Nucleus accumbens (tissue), 56 donors: ENCODE measurements around the gene SYNRG.

Source experiments
- DNase-seq, 56 donors: peaks; one replicate each; lab custom pipeline; 2025; lab: John Stamatoyannopoulos, UW

SYNRG gene

GRCh38 chr17:37506678-37507077 is 102.5 kb downstream of the SYNRG start:
- peak in 9 of 56 donors; percentile 5 to 42 (median 18) for DNase-seq

DNA sequence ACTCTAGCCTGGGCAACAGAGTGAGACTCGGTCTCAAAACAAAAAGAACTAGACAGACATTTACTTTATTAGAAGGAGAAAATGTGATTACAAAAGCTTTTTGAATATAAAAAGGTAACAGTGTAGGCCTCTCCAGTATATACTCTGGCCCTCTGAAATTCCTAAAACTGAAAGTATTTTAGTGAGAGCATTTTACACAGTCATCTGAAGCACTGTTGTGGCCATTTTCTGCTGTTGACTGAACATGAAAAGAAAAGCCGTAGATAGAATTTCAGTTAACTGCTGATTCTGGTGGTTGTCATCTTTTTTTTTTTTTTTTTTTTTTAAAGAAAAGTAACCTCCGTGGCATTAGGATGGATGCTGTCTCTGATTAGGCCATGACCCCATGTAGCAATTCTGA is 103.9 kb downstream of the SYNRG start:
- DNase-seq = no peak

DNA sequence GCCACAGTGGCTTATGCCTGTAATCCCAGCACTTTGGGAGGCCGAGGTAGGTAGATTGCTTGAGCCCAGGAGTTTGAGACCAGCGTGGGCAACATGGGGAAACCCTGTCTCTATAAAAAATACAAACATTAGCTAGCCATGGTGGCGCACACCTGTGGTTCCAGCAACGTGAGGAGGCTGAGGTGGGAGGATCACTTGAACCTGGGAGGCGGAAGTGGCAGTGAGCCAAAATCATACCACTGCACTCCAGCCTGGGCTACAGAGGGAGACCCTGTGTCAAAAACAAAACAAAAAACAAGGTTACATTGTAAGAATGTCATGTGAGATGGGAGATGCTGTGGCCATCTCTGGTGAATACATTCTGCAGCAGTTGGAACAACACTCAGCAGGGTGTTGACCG is 106.1 kb downstream of the SYNRG start:
- DNase-seq = no peak

- no peak for DNase-seq
These were observed 106.9 kb downstream of the SYNRG start for GRCh38 chr17:37502009-37502936.

DNA sequence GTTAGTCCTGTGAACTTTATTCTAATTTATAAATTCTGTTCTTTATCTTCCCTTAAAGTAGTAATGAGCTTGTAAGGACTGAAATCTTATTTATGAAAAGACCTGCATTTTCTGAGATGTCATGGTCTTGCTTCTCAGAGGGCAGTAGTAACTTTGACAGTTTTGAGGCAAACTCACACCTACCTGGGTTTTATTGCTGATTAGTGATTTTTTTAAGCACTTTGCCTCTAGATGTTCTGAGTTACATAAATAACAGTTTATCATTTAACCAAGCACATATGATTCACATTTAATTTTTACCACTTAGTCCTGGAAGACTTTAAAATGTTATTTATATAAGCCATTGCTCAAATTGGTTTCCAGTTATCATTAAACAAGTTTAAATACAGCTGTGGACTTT is 108.8 kb downstream of the SYNRG start:
- no peak for DNase-seq

DNA sequence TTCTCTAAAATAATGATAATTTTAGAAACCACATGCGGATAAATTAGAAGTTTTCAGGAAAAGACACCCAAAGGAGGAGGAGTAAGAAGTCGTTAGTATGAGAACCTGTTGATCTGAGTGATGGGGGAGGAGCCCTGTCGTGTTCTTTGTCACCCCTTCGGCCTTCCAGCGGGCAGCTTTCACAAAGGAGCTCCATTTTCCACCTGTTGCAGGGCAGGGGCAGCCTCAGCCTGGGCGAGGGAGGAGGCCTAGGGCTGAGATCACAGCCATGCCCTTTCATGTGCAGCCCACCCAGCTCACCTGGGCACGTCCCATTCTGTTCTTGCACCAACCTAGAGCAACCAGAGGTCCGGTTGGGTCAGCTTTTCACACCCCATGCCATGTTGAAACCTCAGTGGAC is 114.2 kb downstream of the SYNRG start:
- DNase-seq = no peak

DNA sequence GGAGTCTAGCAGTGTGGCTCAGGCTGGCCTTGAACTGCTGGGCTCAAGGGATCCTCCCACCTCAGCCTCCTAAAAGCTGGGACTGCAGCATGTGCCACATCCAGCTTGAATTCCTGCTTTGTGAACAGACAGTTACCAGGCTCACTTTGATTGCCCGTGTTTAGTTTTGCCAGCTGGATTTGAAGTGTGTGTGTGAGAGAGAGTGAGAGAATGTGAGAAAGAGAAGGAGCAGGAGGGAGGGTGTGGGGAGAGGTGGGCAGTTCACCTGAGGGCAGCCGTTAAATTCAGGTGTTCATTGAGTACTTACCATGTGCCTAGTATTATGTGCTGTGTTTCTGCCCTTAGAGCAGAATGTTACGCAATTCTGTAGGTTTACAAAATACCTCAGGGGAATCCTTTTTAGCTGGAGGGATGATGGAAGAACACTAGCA is 114.8 kb downstream of the SYNRG start:
- no peak for DNase-seq

- no peak for DNase-seq
These were observed 115.8 kb downstream of the SYNRG start for GRCh38 chr17:37493249-37494027.

DNA sequence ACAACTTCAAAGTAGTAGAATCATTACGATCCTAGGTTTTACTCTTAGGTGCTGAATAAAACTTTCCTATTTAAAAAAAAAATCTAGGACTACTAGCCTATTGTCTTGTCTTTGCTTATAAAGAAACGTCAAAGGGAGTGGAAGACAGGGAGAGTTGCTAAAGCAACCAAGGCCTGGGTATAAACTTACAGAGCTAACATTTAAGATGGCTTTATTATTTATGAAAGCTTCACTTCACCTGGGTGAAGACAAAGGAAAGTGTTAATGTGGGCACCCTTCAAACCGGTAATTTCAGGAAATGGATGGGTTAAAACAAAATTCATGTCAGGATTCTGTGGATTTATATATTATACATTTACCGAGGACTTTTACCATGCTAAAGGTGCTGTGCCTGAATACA is 117.1 kb downstream of the SYNRG start:
- no peak for DNase-seq

DNA sequence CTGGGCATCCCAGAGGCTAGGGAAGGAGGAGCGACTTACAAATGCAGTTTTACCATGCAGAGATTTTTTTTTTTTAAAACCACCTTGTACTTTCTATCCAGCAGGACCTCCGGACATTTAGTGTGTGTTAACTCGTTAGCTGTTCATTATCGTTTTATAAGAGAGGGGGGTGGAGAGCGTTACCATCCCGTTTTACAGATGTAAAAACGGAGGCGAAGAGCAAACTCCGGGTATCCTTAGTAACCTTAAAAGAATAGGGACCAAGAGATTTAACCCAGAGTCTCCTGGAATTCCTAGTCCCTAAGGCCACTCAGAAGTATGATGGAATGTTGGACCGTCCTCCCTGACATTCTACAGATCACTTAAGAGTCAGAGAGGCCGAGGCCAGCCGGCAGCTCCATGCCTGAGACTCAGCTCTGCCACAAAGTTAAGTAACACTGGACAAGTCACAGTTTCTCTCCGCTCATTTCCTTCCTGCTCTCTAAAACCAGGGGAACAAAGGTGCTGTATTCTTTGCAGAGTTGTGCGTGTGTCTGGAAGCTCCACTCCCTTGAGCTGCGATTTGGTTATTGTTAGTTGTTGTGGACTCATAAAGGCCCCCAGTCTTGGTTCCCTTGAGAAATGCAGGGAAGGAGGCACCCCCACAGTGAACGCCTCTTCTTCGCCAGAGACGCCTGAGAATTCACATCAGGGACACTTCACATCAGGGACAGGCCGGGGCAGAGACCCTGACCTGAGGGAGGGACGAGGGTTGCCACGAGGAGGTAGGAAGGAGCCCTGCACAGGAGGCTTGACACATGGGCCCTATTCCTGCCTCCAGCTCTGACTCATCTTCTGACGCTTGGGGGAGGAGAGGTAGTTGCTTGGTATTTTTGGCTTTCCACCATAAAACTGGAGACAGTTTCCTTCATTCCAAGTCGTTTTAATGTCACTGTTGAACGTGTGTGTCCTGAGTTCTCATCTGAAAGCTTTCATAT is 118.3 kb downstream of the SYNRG start:
- peak in 23 of 56 donors; percentile 9 to 66 (median 34) for DNase-seq

- DNase-seq = peak in 39 of 56 donors; percentile 20 to 75 (median 59)
These were observed 119.1 kb downstream of the SYNRG start for GRCh38 chr17:37490022-37490587.

- DNase-seq = peak in 54 of 56 donors; percentile 46 to 86 (median 70)
These were observed 119.8 kb downstream of the SYNRG start, which contains the start of gene DUSP14 for GRCh38 chr17:37489197-37490001. DUSP14 (plus strand) TSS chr17:37489891; CDS start chr17:37512273, 22,382 bp downstream.

DNA sequence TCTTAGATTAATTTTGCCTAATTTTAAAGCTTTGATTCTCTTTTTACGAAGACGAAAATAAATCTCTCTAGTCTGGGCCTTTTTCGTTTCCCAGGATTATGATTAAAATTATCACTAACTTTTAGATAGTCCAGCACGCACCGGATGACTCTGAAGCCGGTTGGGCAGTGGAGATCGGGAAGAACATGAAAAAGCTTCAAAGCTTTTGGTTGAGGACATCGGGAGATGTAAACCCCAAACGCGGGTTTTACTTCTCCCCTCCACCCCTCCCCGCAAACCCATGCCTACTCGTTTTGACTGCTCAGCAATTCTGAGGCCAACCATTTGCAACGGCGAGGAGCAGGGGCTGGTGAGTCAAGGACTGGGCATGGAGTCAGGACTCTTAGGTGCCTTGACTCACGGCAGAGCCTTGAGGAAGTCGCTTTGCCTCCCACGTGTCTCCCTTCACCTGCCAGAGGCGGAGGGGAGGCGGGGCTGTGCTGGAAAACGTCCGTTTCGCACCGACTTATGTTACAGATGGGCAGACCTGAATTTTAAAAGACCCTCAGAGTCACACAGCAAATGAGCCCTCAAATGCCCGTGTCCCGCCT is 120.5 kb downstream of the SYNRG start:
- peak in 36 of 56 donors; percentile 9 to 74 (median 52) for DNase-seq

- peak in 2 of 56 donors; percentile 14 to 21 for DNase-seq
These were observed 121.1 kb downstream of the SYNRG start for GRCh38 chr17:37488009-37488604.

DNA sequence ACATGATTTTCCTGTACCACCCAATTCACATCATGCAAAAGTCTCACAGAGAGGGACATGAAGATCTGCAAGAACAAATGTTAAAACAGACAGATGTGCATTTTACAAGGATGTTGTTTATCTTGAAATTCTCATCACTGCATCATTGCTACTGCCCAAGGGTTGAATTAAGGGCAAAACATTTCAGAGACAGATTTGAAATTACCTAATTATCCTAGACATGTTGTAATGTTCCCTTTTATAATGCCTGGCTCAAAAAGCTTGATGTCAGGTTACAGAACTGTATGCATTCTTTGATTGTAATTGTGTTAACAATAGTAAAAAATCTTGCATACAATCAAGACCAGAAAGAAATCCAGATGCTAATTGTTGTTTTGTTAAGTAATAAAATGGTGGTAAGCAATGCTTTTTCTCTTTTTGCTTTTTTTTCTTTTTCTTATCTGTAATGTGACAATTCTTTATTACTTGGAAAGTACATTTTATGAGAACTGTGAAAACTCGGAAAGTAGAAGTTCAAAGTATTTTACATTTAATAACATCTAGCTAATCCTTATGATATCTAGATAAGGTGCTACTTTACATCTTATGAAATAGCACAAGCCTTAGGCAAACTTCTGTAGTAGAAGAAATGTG is 123.2 kb downstream of the SYNRG start:
- DNase-seq = no peak

DNA sequence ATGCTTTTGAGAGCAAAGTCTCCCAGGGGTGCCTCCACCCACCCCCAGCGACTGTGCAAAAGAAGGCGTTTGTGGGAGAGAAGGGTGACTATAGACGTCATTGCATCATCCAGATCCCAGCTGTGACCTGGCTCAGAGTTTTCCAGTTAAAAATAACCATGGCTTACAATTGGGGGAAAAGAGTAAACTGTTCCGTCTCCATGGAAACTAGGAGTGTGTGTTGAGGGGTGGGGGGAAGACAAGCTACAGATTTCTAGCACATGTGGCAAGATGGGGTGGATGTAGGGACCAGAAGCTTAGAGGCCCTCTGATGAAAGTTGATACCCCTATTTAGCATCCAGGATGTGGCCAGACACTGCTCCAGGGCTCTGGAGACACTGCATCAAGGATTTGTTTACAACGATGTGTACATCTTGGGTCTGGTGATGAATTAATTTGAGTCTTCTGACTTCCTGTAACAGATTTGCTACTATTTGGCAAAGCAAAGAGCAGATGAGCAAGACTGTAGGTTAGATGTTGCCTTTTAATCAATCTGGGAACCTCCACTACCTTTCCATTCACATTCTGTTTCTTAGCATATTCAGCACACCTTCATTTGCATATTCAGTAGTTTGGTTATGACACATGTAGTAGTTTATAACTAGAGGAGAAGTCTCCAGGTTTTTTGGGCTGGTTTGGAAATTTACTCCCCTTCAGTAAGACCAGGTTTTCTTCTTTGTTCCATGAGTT is 125.7 kb downstream of the SYNRG start:
- DNase-seq = peak in 18 of 56 donors; percentile 5 to 53 (median 22)
